ENCODE measurements around the gene FOXC2.

DNA sequence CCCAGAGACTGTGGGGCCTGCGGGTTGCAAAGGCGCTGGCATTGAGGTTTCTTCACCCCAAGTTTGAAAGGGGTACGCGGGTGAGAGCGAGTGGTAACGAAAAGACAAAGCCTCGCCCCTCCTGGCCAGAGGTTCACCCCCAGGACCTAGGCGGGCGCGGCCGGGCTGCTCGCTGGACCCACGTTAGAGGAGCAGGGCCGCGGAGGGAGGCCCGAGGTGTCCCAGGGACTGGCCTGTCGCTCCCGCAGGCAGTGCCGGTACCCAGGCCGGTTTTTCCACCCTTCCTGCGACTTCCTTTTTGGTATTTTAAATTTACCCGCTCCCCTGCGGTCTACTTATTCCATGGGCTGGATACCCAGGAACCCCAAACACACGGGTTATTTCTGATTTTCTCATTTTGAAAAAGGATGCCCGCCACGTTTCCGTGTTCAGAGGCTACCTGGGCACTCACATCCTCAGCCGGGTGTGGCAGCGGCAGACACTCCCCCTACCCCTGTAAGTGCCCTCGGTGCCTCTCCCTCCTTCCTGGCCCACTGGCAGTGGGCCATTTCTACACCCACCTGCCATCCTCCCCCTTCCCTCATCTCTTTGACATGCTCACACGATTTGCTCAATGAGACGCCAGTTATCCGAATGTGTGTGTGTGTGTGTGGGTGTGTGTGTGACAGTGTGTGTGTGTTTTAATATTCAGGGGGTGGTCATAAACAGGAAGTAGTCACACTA lies 10.1 kb downstream of the FOXC2 start:
- TF ChIP-seq POLR2AphosphoS5 (IDR thresholded peaks at IDR 0.05; ENCODE audit: low read depth, low read length) (no peak), TAF1 (IDR thresholded peaks at IDR 0.05; ENCODE audit: borderline replicate concordance, insufficient read depth, low read length) (no peak)

Measured in PFSK-1 (cell line).